ENCODE results near the gene DVL2. TPM values are rescaled to one million over a fixed set of nuclear protein-coding genes. Genes with fewer than 3 reads are reported as not detected.

Gene DVL2
- total and polyA plus RNA-seq, 4 donors: 22.2 to 57.5 (median 35.2) TPM

DNA sequence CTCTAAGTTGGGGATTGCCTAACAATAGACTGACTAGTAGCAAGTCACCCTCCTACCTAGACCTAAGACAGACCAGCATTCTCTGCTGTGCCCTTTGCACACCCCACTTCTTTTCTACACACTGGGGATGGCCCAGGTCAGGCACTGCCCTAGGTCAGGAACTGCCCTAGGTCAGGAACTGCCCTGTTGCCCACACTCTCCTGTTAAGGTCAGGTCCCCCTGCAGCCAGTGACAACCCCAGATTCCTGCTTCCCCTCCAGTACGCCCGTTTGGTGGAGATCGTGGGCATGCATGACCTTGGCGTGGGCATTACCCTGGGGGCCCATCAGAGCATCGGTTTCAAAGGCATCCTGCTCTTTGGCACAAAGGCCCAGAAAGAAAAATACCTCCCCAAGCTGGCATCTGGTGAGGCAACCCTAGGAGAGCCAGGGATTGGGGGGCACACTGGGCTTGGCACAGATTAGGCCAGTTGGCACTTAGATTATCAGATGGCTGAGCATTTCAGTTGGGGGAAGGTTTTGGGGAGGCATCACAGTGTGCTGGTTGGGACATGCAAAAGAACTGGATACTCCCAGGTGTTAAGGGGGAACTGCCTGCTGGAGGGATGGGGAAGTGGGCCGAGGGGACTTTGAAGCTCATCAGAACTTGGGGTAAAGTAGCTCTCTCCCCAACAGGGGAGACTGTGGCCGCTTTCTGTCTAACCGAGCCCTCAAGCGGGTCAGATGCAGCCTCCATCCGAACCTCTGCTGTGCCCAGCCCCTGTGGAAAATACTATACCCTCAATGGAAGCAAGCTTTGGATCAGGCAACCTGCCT, 12.8 kb downstream of the DVL2 start:
- Histone ChIP-seq H3K4me3 (no peak overlapping the region), H3K27ac (ENCODE audit: low read depth in 1 of 2, low read length in 1 of 2) (peak overlapping the region in 1 of 2 donors; percentile 96), H3K36me3 (ENCODE audit: control insufficient read depth in 4 of 4, insufficient read depth in 4 of 4, low read length in 4 of 4) (peaks cover 5 to 47% (median 19%) of the 10 kb centered on the region in 4 donors), H3K4me1 (ENCODE audit: control insufficient read depth in 5 of 5, insufficient read depth in 5 of 5, low read length in 5 of 5) (peaks cover 6 to 36% (median 16%) of the 10 kb centered on the region in 5 donors), H3K27me3 (ENCODE audit: control insufficient read depth in 3 of 3, insufficient read depth in 3 of 3, low read length in 2 of 3) (no peaks in the 10 kb centered on the region), H3K9me3 (ENCODE audit: control insufficient read depth in 4 of 4, insufficient read depth in 3 of 4, low read length in 3 of 4) (no peaks in the 10 kb centered on the region), H3K9ac (ENCODE audit: insufficient read depth in 1 of 2, low read length in 2 of 2) (no peak overlapping the region)
- ATAC-seq (ENCODE audit: insufficient read depth, low FRiP score): no peak
- DNase-seq: no peak
- TF ChIP-seq, protein P1, sequence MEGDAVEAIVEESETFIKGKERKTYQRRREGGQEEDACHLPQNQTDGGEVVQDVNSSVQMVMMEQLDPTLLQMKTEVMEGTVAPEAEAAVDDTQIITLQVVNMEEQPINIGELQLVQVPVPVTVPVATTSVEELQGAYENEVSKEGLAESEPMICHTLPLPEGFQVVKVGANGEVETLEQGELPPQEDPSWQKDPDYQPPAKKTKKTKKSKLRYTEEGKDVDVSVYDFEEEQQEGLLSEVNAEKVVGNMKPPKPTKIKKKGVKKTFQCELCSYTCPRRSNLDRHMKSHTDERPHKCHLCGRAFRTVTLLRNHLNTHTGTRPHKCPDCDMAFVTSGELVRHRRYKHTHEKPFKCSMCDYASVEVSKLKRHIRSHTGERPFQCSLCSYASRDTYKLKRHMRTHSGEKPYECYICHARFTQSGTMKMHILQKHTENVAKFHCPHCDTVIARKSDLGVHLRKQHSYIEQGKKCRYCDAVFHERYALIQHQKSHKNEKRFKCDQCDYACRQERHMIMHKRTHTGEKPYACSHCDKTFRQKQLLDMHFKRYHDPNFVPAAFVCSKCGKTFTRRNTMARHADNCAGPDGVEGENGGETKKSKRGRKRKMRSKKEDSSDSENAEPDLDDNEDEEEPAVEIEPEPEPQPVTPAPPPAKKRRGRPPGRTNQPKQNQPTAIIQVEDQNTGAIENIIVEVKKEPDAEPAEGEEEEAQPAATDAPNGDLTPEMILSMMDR (IDR thresholded peaks at IDR 0.05; ENCODE audit: control extremely low read depth, extremely low read depth): no peak
- 72 to 78% methylated on average over 10 of the region's 10 CpGs for WGBS, 2 donors

DNA sequence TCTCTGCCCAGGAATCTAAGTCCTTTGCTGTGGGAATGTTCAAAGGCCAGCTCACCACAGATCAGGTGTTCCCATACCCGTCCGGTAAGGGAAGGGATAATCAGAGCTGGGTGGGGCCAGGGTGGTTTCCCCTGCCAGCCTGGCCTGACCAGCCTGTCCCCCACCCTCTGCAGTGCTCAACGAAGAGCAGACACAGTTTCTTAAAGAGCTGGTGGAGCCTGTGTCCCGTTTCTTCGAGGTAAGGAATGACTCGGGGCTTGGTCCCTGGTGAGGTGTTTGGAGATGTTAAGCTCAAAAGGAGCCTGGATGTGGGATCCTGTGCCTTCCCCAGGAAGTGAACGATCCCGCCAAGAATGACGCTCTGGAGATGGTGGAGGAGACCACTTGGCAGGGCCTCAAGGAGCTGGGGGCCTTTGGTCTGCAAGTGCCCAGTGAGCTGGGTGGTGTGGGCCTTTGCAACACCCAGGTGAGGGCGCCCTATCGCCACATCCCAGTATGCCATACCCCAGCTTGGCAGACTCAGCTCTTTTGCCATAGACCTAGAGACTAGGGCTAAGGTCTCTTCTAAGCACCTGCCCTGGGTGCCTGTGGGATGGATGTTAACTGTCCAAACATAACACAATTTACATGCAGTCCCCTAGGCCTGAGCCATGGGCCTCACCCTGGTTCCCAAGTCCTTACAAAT, 13.6 kb downstream of the DVL2 start:
- 19 to 26% methylated on average over 11 of the region's 11 CpGs for WGBS, 2 donors
- ATAC-seq (ENCODE audit: insufficient read depth, low FRiP score): no peak

DNA sequence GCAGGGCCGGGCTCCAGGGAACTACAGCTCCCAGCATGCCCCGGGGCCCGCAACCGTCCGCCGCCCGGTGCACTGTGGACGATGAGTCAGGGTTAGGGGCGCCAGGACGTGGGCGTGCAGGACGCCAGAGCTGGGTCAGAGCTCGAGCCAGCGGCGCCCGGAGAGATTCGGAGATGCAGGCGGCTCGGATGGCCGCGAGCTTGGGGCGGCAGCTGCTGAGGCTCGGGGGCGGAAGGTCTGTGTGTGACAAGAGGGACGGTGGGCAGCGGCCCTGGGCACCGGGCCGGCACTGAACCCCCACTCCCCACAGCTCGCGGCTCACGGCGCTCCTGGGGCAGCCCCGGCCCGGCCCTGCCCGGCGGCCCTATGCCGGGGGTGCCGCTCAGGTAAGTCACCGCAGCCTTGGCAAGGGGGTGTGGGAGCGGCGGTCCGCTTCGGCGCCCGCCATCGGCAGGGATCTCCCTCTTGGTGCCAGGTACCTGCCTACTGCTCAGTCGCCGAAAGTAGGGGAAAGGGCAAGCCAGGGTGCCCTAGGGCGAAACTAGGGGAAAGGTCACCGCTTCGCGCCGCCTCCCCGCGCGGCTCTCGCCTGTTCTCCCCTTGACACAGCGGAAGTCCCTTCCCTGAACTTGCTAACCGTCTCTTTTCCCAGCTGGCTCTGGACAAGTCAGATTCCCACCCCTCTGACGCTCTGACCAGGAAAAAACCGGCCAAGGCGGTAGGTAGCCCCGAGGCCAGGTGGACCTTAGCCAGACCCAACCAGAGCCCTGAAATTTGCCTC, 14.3 kb downstream of the DVL2 start, which contains the start of the genes ACADVL and DLG4:
Gene ACADVL, plus strand, starts transcription at position 127 of the 781 bp plus-strand sequence. Its CDS starts 47 bp downstream, at position 174.
Gene DLG4, minus strand, starts transcription at position 25 of the 781 bp plus-strand sequence.
- 0% methylated on average over 45 to 63 of the region's 63 CpGs for WGBS, 2 donors
- DNase-seq (peak; percentile 88 to 92 (median 90)), ATAC-seq (ENCODE audit: insufficient read depth, low FRiP score) (peak; percentile 87)
- TF ChIP-seq, protein P1 (IDR thresholded peaks at IDR 0.05; ENCODE audit: control extremely low read depth, extremely low read depth): no peak
- Histone ChIP-seq H3K36me3 (ENCODE audit: control insufficient read depth in 4 of 4, insufficient read depth in 4 of 4, low read length in 4 of 4) (peaks cover 5 to 35% (median 14%) of the 10 kb centered on the region in 4 donors), H3K27me3 (ENCODE audit: control insufficient read depth in 3 of 3, insufficient read depth in 3 of 3, low read length in 2 of 3) (no peaks in the 10 kb centered on the region), H3K4me3 (peak within 1 kb of the TSS; percentile 83), H3K9ac (ENCODE audit: insufficient read depth in 1 of 2, low read length in 2 of 2) (peak within 1 kb of the TSS; percentile 63 to 80), H3K4me1 (ENCODE audit: control insufficient read depth in 5 of 5, insufficient read depth in 5 of 5, low read length in 5 of 5) (peaks cover 6 to 49% (median 20%) of the 10 kb centered on the region in 5 donors), H3K9me3 (ENCODE audit: control insufficient read depth in 4 of 4, insufficient read depth in 3 of 4, low read length in 3 of 4) (no peaks in the 10 kb centered on the region), H3K27ac (ENCODE audit: low read depth in 1 of 2, low read length in 1 of 2) (peak within 1 kb of the TSS; percentile 96 to 98)

More for the DNA sequence above, 13.6 kb downstream of the DVL2 start:
- H3K36me3 ChIP-seq (ENCODE audit: control insufficient read depth in 4 of 4, insufficient read depth in 4 of 4, low read length in 4 of 4): peaks cover 5 to 39% (median 15%) of the 10 kb centered on the region in 4 donors
- TF ChIP-seq, protein P1 (IDR thresholded peaks at IDR 0.05; ENCODE audit: control extremely low read depth, extremely low read depth): no peak
- H3K4me1 ChIP-seq (ENCODE audit: control insufficient read depth in 5 of 5, insufficient read depth in 5 of 5, low read length in 5 of 5): peaks cover 6 to 43% (median 20%) of the 10 kb centered on the region in 5 donors
- DNase-seq: peak; percentile 42 to 54 (median 52)
- peak overlapping the region; percentile 96 to 98 for H3K27ac ChIP-seq (ENCODE audit: low read depth in 1 of 2, low read length in 1 of 2)
- H3K27me3 ChIP-seq (ENCODE audit: control insufficient read depth in 3 of 3, insufficient read depth in 3 of 3, low read length in 2 of 3): no peaks in the 10 kb centered on the region
- no peaks in the 10 kb centered on the region for H3K9me3 ChIP-seq (ENCODE audit: control insufficient read depth in 4 of 4, insufficient read depth in 3 of 4, low read length in 3 of 4)
- peak overlapping the region; percentile 63 to 80 for H3K9ac ChIP-seq (ENCODE audit: insufficient read depth in 1 of 2, low read length in 2 of 2)
- H3K4me3 ChIP-seq: peak overlapping the region; percentile 83

Measured in lung (tissue), 12 donors.